HCT116 (cell line): ENCODE measurements around the gene TTC29. TPM values are rescaled to one million over a fixed set of nuclear protein-coding genes. Genes with fewer than 3 reads are reported as not detected.

ENCODE experiments used
- ATAC-seq: fragments of 200-7000 bp; cut with Tn5 transposase; 2 replicates; pipeline ENCODE4 v1.9.1; 2020; ENCODE audit warnings: mild to moderate bottlenecking, moderate library complexity
- BruUV-seq: library from RNA; stranded (reverse); fragments of 400-500 nt; replicated peaks from 2 replicates; lab custom pipeline; 2021; lab: Mats Ljungman, UMichigan
- CTCF ChIA-PET: fragments of 300-600 bp; sonication (Branson Sonifier 250); formaldehyde crosslinking; loops from one replicate; lab custom pipeline; 2021; ENCODE audit warnings: antibody characterized with exemption; lab: Charles Lee
- POLR2A ChIA-PET: fragments of 300-600, 350-600 bp; sonication (Branson Sonifier 250); formaldehyde crosslinking; loops from one replicate; lab custom pipeline; 2021; ENCODE audit warnings: antibody characterized with exemption; lab: Charles Lee
- RAD21 ChIA-PET, 2 experiments: fragments of 300-600 bp; sonication (Branson Sonifier 250); formaldehyde crosslinking; loops; one replicate each; lab custom pipeline; 2023; ENCODE audit warnings: low total read pairs in 2 of 2; ENCODE audit not compliant: uncharacterized antibody in 2 of 2, unreplicated experiment in 2 of 2, low non-redundant PET in 1 of 2; lab: Charles Lee
- DNase-seq: peaks from one replicate; pipeline ENCODE4 v3.0.0-alpha.2; 2010; ENCODE audit warnings: low read depth, low spot score
- H2AFZ ChIP-seq: fragments of 200-600 bp; shearing (Covaris generic), sonication (generic); 2 replicates; pipeline ENCODE4 v1.6.1; 2017; ENCODE audit warnings: low read depth, mixed run types, mixed read lengths, antibody characterized with exemption, low read length; ENCODE audit not compliant: poor library complexity, severe bottlenecking
- H3K27ac ChIP-seq: 2 replicates; pipeline ENCODE4 v1.5.1; 2012; ENCODE audit warnings: low read depth, low read length
- H3K27me3 ChIP-seq: fragments of 200-600 bp; sonication (generic); 2 replicates; pipeline ENCODE4 v1.6.1; 2016; ENCODE audit warnings: mixed run types, low read length, mixed read lengths; ENCODE audit not compliant: insufficient read depth
- H3K36me3 ChIP-seq, 2 experiments: fragments of 200-500 bp in 1 of 2; fragments of 200-600 bp in 1 of 2; sonication (Bioruptor generic) in 1 of 2; sonication (generic) in 1 of 2; 2 replicates each; pipeline versions ENCODE4 v1.5.1 to v1.6.1; 2014 to 2016; ENCODE audit warnings: low read length in 2 of 2, inconsistent platforms in 1 of 2, mixed read lengths in 1 of 2, mixed run types in 1 of 2; ENCODE audit not compliant: insufficient read depth in 2 of 2, control insufficient read depth in 1 of 2
- H3K4me1 ChIP-seq, 2 experiments: fragments of 200-600 bp in 1 of 2; sonication (generic) in 1 of 2; 2 replicates each; pipeline versions ENCODE4 v1.5.1 to v1.6.1; 2012 to 2017; ENCODE audit warnings: low read length in 2 of 2, inconsistent platforms in 1 of 2, mild to moderate bottlenecking in 1 of 2, mixed read lengths in 1 of 2, mixed run types in 1 of 2, moderate library complexity in 1 of 2; ENCODE audit not compliant: insufficient read depth in 2 of 2, control insufficient read depth in 1 of 2
- H3K4me2 ChIP-seq: fragments of 200-600 bp; sonication (generic); 2 replicates; pipeline ENCODE4 v1.6.1; 2017; ENCODE audit warnings: mixed run types, low read length, mixed read lengths
- H3K4me3 ChIP-seq, 2 experiments: fragments of 200-600 bp in 1 of 2; sonication (generic) in 1 of 2; replicated peaks in 1 of 2; 2 replicates each; pipeline ENCODE4 v1.5.1; 2011 to 2016; ENCODE audit warnings: low read length in 2 of 2, control low read depth in 1 of 2, low read depth in 1 of 2, mild to moderate bottlenecking in 1 of 2, mixed read lengths in 1 of 2, mixed run types in 1 of 2
- H3K79me2 ChIP-seq: fragments of 200-600 bp; sonication (generic); 2 replicates; pipeline ENCODE4 v1.6.1; 2017; ENCODE audit warnings: mild to moderate bottlenecking, mixed run types, low read length, moderate library complexity, mixed read lengths; ENCODE audit not compliant: insufficient read depth
- H3K9ac ChIP-seq: fragments of 200-600 bp; sonication (generic); 2 replicates; pipeline ENCODE4 v1.6.1; 2016; ENCODE audit warnings: low read length, mixed read lengths
- H3K9me2 ChIP-seq: fragments of 200-600 bp; sonication (generic), shearing (Covaris generic); 2 replicates; pipeline ENCODE4 v1.6.1; 2017; ENCODE audit warnings: mixed run types, mild to moderate bottlenecking, moderate library complexity; ENCODE audit not compliant: insufficient read depth
- H3K9me3 ChIP-seq, 2 experiments: fragments of 200-500 bp in 1 of 2; fragments of 200-600 bp in 1 of 2; sonication (Bioruptor generic) in 1 of 2; sonication (generic) in 1 of 2; 2 replicates each; pipeline ENCODE4 v1.6.1; 2014 to 2017; ENCODE audit warnings: low read length in 2 of 2, mixed read lengths in 2 of 2, inconsistent platforms in 1 of 2, low read depth in 1 of 2, mild to moderate bottlenecking in 1 of 2, mixed run types in 1 of 2, moderate library complexity in 1 of 2; ENCODE audit not compliant: control insufficient read depth in 1 of 2, insufficient read depth in 1 of 2
- H4K20me1 ChIP-seq: fragments of 200-600 bp; sonication (generic), shearing (Covaris generic); 2 replicates; pipeline ENCODE4 v1.6.1; 2017; ENCODE audit warnings: mixed run types, mild to moderate bottlenecking, moderate library complexity; ENCODE audit not compliant: insufficient read depth
- EGR1 ChIP-seq: IDR thresholded peaks from 2 replicates; pipeline ENCODE4 v1.6.1; 2012; ENCODE audit warnings: low read depth
- ELF1 ChIP-seq: IDR thresholded peaks from 2 replicates; pipeline ENCODE4 v1.6.1; 2012; ENCODE audit warnings: low read depth, borderline replicate concordance
- FOSL1 ChIP-seq: IDR thresholded peaks from 2 replicates; pipeline ENCODE4 v1.6.1; 2012; ENCODE audit warnings: low read depth
- JUND ChIP-seq: IDR thresholded peaks from 2 replicates; pipeline ENCODE4 v1.6.1; 2012
- POLR2A ChIP-seq: IDR thresholded peaks from 2 replicates; pipeline ENCODE4 v1.7.0; 2011; ENCODE audit warnings: borderline replicate concordance; ENCODE audit not compliant: insufficient read depth, insufficient read length; ENCODE audit errors: extremely low read depth
- POLR2AphosphoS5 ChIP-seq: IDR thresholded peaks from 2 replicates; pipeline ENCODE4 v1.6.1; 2011; ENCODE audit warnings: mild to moderate bottlenecking, low read depth, low read length, moderate library complexity
- TCF7L2 ChIP-seq: IDR thresholded peaks from 2 replicates; pipeline ENCODE4 v1.7.0; 2011; ENCODE audit warnings: borderline replicate concordance, inconsistent platforms; ENCODE audit not compliant: insufficient read depth, insufficient read length; ENCODE audit errors: extremely low read depth
- YY1 ChIP-seq: IDR thresholded peaks from 2 replicates; pipeline ENCODE4 v1.6.1; 2011; ENCODE audit warnings: low read length, low read depth, moderate library complexity, mild to moderate bottlenecking; ENCODE audit not compliant: insufficient replicate concordance; ENCODE audit errors: extremely low read depth
- intact Hi-C: fragments of 100-400 bp; cut with micrococcal nuclease; formaldehyde crosslinking; loops from 2 replicates; pipeline ENCODE4 v1.10.0; 2022
- total RNA-seq: library from RNA; stranded (reverse); gene quantifications from one replicate; pipeline ENCODE4 v1.2.1, GENCODE V29; 2021; ENCODE audit not compliant: unreplicated experiment
- TF ChIP-seq, protein P1 (sequence below), 3 experiments: fragments of 200-600 bp in 1 of 3; sonication (generic) in 1 of 3; IDR thresholded peaks in 2 of 3; conservative IDR thresholded peaks in 1 of 3; 2 replicates each; pipeline ENCODE4 v1.5.1; 2012 to 2017; ENCODE audit warnings: low read depth in 2 of 3, low read length in 2 of 3, antibody characterized with exemption in 1 of 3, borderline replicate concordance in 1 of 3, control low read depth in 1 of 3, mild to moderate bottlenecking in 1 of 3, mixed read lengths in 1 of 3, mixed run types in 1 of 3, moderate library complexity in 1 of 3; ENCODE audit not compliant: insufficient read depth in 1 of 3
- TF ChIP-seq, protein P2 (sequence below): IDR thresholded peaks from 2 replicates; pipeline ENCODE4 v1.6.1; 2012
- TF ChIP-seq, protein P3 (sequence below): IDR thresholded peaks from 2 replicates; pipeline ENCODE4 v1.6.1; 2012; ENCODE audit warnings: low read depth

Gene TTC29
- total RNA-seq, 1 experiment from 2014 or later = not detected

DNA sequence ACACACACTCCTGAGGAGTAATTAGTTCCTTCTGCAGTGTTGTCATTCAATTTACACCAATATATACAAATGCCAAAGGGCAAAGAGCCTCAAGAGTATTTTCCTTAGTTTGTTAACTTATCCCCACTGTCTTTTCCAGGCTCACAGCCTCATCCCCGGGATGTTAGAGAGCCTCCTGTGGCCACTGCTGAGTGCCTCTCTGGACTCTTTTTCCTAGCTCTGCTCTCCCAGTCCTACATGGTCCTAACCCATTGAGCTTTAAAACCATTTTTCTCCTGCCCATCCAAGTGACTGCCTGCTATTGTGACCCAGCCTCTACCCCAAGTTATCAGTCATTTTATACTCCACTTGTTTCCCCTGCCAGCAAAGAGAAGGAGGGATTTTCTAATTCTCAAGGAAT is 23.5 kb upstream of the TTC29 start:
- Histone ChIP-seq H3K9me3 (no peaks in the 10 kb centered on the region), H4K20me1 (no peaks in the 10 kb centered on the region), H3K79me2 (no peaks in the 10 kb centered on the region), H3K4me2 (no peak overlapping the region), H3K36me3 (no peaks in the 10 kb centered on the region), H3K9me2 (no peaks in the 10 kb centered on the region), H3K27me3 (peaks cover 31% of the 10 kb centered on the region; the same call in 1 of the 2 replicates), H3K4me1 (no peaks in the 10 kb centered on the region), H3K9ac (no peak overlapping the region), H3K27ac (no peak overlapping the region), H3K4me3 (no peak overlapping the region), H2AFZ (no peak overlapping the region)
- RAD21 ChIA-PET = no interaction called here
- POLR2A ChIA-PET = no interaction called here
- intact Hi-C loops = no loop called here
- DNase-seq (no peak), ATAC-seq (0 out of 2 replicates have a peak, but pooled peaks have one; percentile 53)
- TF ChIP-seq, protein P1, sequence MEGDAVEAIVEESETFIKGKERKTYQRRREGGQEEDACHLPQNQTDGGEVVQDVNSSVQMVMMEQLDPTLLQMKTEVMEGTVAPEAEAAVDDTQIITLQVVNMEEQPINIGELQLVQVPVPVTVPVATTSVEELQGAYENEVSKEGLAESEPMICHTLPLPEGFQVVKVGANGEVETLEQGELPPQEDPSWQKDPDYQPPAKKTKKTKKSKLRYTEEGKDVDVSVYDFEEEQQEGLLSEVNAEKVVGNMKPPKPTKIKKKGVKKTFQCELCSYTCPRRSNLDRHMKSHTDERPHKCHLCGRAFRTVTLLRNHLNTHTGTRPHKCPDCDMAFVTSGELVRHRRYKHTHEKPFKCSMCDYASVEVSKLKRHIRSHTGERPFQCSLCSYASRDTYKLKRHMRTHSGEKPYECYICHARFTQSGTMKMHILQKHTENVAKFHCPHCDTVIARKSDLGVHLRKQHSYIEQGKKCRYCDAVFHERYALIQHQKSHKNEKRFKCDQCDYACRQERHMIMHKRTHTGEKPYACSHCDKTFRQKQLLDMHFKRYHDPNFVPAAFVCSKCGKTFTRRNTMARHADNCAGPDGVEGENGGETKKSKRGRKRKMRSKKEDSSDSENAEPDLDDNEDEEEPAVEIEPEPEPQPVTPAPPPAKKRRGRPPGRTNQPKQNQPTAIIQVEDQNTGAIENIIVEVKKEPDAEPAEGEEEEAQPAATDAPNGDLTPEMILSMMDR (IDR thresholded peaks at IDR 0.05 in 2 of 3, conservative IDR thresholded peaks at IDR 0.05 in 1 of 3; ENCODE audit: borderline replicate concordance in 1 of 3, insufficient read depth in 1 of 3, low read depth in 2 of 3, low read length in 2 of 3) = 0 out of 6 replicates have a peak, but pooled peaks of 1 of the 3 experiments have one; percentile 8
- TF ChIP-seq POLR2A = no peak
- CTCF ChIA-PET = no interaction called here
- BruUV-seq = no TSS peak

DNA sequence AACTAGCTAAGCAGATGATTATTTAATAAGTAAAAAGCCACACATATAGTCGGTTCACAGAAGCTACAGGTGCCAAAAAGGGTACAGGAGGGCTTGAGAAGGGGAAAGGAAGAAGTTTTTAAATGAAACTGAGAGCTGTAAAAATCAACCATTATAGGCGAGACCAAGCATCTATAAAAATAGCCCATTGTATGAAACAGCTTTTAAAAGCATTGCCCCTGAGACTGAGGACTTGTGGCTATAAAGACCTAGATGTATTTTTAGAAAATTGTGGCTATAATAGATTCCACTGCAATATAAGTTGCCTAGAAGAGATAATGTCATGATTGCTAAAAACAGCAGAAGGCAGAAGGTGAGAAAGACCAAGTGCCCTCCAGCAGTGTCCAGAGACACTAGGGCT is 15.0 kb upstream of the TTC29 start:
- Histone ChIP-seq H2AFZ (no peak overlapping the region), H3K36me3 (no peaks in the 10 kb centered on the region), H3K9me2 (no peaks in the 10 kb centered on the region), H3K4me1 (no peaks in the 10 kb centered on the region), H3K4me2 (no peak overlapping the region), H3K79me2 (no peaks in the 10 kb centered on the region), H3K27ac (no peak overlapping the region), H3K9me3 (no peaks in the 10 kb centered on the region), H3K4me3 (no peak overlapping the region), H4K20me1 (no peaks in the 10 kb centered on the region), H3K27me3 (peaks cover 40% of the 10 kb centered on the region), H3K9ac (no peak overlapping the region)
- intact Hi-C loops = no loop called here
- BruUV-seq = no TSS peak
- POLR2A ChIA-PET = no interaction called here
- no peak for ATAC-seq
- RAD21 ChIA-PET = no interaction called here
- CTCF ChIA-PET = no interaction called here
- DNase-seq = no peak
- TF ChIP-seq, protein P2, sequence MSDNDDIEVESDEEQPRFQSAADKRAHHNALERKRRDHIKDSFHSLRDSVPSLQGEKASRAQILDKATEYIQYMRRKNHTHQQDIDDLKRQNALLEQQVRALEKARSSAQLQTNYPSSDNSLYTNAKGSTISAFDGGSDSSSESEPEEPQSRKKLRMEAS = no peak
- TF ChIP-seq ELF1 (no peak), JUND (no peak), TCF7L2 (no peak), YY1 (no peak), EGR1 (no peak), FOSL1 (no peak), POLR2A (no peak), POLR2AphosphoS5 (no peak)
- TF ChIP-seq, protein P3, sequence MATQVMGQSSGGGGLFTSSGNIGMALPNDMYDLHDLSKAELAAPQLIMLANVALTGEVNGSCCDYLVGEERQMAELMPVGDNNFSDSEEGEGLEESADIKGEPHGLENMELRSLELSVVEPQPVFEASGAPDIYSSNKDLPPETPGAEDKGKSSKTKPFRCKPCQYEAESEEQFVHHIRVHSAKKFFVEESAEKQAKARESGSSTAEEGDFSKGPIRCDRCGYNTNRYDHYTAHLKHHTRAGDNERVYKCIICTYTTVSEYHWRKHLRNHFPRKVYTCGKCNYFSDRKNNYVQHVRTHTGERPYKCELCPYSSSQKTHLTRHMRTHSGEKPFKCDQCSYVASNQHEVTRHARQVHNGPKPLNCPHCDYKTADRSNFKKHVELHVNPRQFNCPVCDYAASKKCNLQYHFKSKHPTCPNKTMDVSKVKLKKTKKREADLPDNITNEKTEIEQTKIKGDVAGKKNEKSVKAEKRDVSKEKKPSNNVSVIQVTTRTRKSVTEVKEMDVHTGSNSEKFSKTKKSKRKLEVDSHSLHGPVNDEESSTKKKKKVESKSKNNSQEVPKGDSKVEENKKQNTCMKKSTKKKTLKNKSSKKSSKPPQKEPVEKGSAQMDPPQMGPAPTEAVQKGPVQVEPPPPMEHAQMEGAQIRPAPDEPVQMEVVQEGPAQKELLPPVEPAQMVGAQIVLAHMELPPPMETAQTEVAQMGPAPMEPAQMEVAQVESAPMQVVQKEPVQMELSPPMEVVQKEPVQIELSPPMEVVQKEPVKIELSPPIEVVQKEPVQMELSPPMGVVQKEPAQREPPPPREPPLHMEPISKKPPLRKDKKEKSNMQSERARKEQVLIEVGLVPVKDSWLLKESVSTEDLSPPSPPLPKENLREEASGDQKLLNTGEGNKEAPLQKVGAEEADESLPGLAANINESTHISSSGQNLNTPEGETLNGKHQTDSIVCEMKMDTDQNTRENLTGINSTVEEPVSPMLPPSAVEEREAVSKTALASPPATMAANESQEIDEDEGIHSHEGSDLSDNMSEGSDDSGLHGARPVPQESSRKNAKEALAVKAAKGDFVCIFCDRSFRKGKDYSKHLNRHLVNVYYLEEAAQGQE = no peak
- TF ChIP-seq, protein P1 (IDR thresholded peaks at IDR 0.05 in 2 of 3, conservative IDR thresholded peaks at IDR 0.05 in 1 of 3; ENCODE audit: borderline replicate concordance in 1 of 3, insufficient read depth in 1 of 3, low read depth in 2 of 3, low read length in 2 of 3) = no peak
